Calu3 (cell line): ENCODE results near the gene TCF12. TPM values are rescaled to one million over a fixed set of nuclear protein-coding genes. Genes with fewer than 3 reads are reported as not detected.

ENCODE experiments used
- BruUV-seq: library from RNA; stranded (reverse); fragments of 400-500 nt; replicated peaks from 2 replicates; lab custom pipeline; 2021; lab: Mats Ljungman, UMichigan
- CTCF ChIA-PET: fragments of 300-600 bp; sonication (Branson Sonifier 250); formaldehyde crosslinking; loops from one replicate; lab custom pipeline; 2022; ENCODE audit warnings: antibody characterized with exemption; lab: Charles Lee
- DNase-seq: peaks from one replicate; pipeline ENCODE4 v3.0.0; 2022
- H3K27ac Mint-ChIP-seq: one replicate; pipeline ENCODE4 v1.8.0; 2022; ENCODE audit warnings: mixed read lengths; ENCODE audit not compliant: unreplicated experiment
- H3K27me3 Mint-ChIP-seq: one replicate; pipeline ENCODE4 v1.8.0; 2022; ENCODE audit warnings: mixed read lengths; ENCODE audit not compliant: unreplicated experiment
- H3K36me3 Mint-ChIP-seq: one replicate; pipeline ENCODE4 v1.8.0; 2022; ENCODE audit warnings: mild to moderate bottlenecking, moderate library complexity, mixed read lengths; ENCODE audit not compliant: insufficient read depth, unreplicated experiment
- H3K4me1 Mint-ChIP-seq: one replicate; pipeline ENCODE4 v1.8.0; 2022; ENCODE audit warnings: mild to moderate bottlenecking, low read depth, mixed read lengths; ENCODE audit not compliant: unreplicated experiment
- H3K4me3 Mint-ChIP-seq: one replicate; pipeline ENCODE4 v1.8.0; 2022; ENCODE audit warnings: mild to moderate bottlenecking, low read depth, moderate library complexity, mixed read lengths; ENCODE audit not compliant: unreplicated experiment
- H3K9me3 Mint-ChIP-seq: one replicate; pipeline ENCODE4 v1.8.0; 2022; ENCODE audit warnings: low read depth, mixed read lengths; ENCODE audit not compliant: unreplicated experiment
- intact Hi-C: fragments of 100-400 bp; cut with micrococcal nuclease; formaldehyde crosslinking; loops from one replicate; pipeline ENCODE4 v1.10.0; 2022; ENCODE audit not compliant: unreplicated experiment
- total RNA-seq: library from RNA; stranded (reverse); gene quantifications from 2 replicates; pipeline ENCODE4 v1.2.3, GENCODE V29; 2022
- TF ChIP-seq, protein P1 (sequence below): fragments of 200-600 bp; IDR thresholded peaks from one replicate; pipeline ENCODE4 v1.8.0; 2022; ENCODE audit warnings: antibody characterized with exemption; ENCODE audit not compliant: unreplicated experiment

TCF12 gene
- total RNA-seq, 1 experiment from 2014 or later: 127 TPM

- CTCF ChIA-PET: interaction anchor here (0.5 to 1.1 kb wide), 4 partner anchors 13 to 61 kb away, joined by 3 to 6 read pairs (median 3); no protein-coding TSS in a partner anchor
- intact Hi-C loops: loop anchor here (5.0 to 10.0 kb wide), 2 partner anchors 44 to 566 kb away; no protein-coding TSS in a partner anchor
- no peaks in the 10 kb centered on the region for H3K27me3 Mint-ChIP-seq
These were observed 142.8 kb downstream of the TCF12 start for GRCh38 chr15:57061281-57061680.

DNA sequence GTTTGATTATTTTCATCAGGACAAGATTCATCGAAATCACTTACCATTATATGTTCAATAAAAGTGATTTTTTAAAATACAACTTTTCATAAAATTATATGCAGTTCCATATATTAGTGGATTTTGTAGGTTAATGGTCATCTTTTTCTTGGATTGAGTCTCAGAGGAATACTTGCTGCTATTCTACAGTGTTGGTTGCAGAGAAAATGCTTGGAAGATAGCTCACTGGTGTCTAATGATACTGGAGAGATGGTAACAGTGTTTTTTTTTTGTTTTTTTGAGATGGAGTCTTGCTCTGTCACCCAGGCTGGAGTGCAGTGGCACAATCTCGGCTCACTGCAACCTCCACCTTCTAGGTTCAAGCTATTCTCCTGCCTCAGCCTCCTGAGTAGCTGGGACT lies 143.3 kb downstream of the TCF12 start:
- intact Hi-C loops: loop anchor here (5.0 to 10.0 kb wide), 2 partner anchors 44 to 567 kb away; no protein-coding TSS in a partner anchor
- TF ChIP-seq, protein P1, sequence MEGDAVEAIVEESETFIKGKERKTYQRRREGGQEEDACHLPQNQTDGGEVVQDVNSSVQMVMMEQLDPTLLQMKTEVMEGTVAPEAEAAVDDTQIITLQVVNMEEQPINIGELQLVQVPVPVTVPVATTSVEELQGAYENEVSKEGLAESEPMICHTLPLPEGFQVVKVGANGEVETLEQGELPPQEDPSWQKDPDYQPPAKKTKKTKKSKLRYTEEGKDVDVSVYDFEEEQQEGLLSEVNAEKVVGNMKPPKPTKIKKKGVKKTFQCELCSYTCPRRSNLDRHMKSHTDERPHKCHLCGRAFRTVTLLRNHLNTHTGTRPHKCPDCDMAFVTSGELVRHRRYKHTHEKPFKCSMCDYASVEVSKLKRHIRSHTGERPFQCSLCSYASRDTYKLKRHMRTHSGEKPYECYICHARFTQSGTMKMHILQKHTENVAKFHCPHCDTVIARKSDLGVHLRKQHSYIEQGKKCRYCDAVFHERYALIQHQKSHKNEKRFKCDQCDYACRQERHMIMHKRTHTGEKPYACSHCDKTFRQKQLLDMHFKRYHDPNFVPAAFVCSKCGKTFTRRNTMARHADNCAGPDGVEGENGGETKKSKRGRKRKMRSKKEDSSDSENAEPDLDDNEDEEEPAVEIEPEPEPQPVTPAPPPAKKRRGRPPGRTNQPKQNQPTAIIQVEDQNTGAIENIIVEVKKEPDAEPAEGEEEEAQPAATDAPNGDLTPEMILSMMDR: no peak
- CTCF ChIA-PET: no interaction called here
- H3K27ac Mint-ChIP-seq: peak overlapping the region; percentile 82
- H3K9me3 Mint-ChIP-seq: no peaks in the 10 kb centered on the region
- H3K27me3 Mint-ChIP-seq: no peaks in the 10 kb centered on the region
- peaks cover 10% of the 10 kb centered on the region for H3K36me3 Mint-ChIP-seq
- BruUV-seq: no TSS peak
- peaks cover 64% of the 10 kb centered on the region for H3K4me1 Mint-ChIP-seq
- H3K4me3 Mint-ChIP-seq: no peak overlapping the region
- no peak for DNase-seq

More at GRCh38 chr15:57061281-57061680, 142.8 kb downstream of the TCF12 start:
- no peak overlapping the region for H3K4me3 Mint-ChIP-seq
- peak overlapping the region; percentile 82 for H3K27ac Mint-ChIP-seq
- TF ChIP-seq, protein P1: no peak
- peaks cover 10% of the 10 kb centered on the region for H3K36me3 Mint-ChIP-seq
- DNase-seq: no peak
- BruUV-seq: no TSS peak
- no peaks in the 10 kb centered on the region for H3K9me3 Mint-ChIP-seq
- peaks cover 65% of the 10 kb centered on the region for H3K4me1 Mint-ChIP-seq

GRCh38 chr15:57064033-57064432 lies 145.6 kb downstream of the TCF12 start:
- H3K36me3 Mint-ChIP-seq: peaks cover 10% of the 10 kb centered on the region
- no peaks in the 10 kb centered on the region for H3K9me3 Mint-ChIP-seq
- BruUV-seq: TSS peak; percentile 25
- intact Hi-C loops: loop anchor here (5.0 to 10.0 kb wide), 2 partner anchors 47 to 569 kb away; no protein-coding TSS in a partner anchor
- H3K4me1 Mint-ChIP-seq: peaks cover 52% of the 10 kb centered on the region
- TF ChIP-seq, protein P1: no peak
- DNase-seq: no peak
- H3K27ac Mint-ChIP-seq: no peak overlapping the region
- CTCF ChIA-PET: interaction anchor here (0.7 kb wide), 1 partner anchor 42 kb away, joined by 5 read pairs; no protein-coding TSS in a partner anchor
- no peak overlapping the region for H3K4me3 Mint-ChIP-seq
- no peaks in the 10 kb centered on the region for H3K27me3 Mint-ChIP-seq

- CTCF ChIA-PET: no interaction called here
- BruUV-seq: no TSS peak
- TF ChIP-seq, protein P1: no peak
- H3K36me3 Mint-ChIP-seq: peaks cover under 1% of the 10 kb centered on the region
- H3K27ac Mint-ChIP-seq: no peak overlapping the region
- no peak for DNase-seq
- H3K27me3 Mint-ChIP-seq: no peaks in the 10 kb centered on the region
- H3K4me3 Mint-ChIP-seq: no peak overlapping the region
- intact Hi-C loops: loop anchor here (10.0 kb wide), 1 partner anchor 575 kb away; no protein-coding TSS in a partner anchor
- peaks cover 20% of the 10 kb centered on the region for H3K4me1 Mint-ChIP-seq
- H3K9me3 Mint-ChIP-seq: no peaks in the 10 kb centered on the region
These were observed 151.0 kb downstream of the TCF12 start for GRCh38 chr15:57069423-57069822.
